ENCODE results near the gene GAP43.

DNA sequence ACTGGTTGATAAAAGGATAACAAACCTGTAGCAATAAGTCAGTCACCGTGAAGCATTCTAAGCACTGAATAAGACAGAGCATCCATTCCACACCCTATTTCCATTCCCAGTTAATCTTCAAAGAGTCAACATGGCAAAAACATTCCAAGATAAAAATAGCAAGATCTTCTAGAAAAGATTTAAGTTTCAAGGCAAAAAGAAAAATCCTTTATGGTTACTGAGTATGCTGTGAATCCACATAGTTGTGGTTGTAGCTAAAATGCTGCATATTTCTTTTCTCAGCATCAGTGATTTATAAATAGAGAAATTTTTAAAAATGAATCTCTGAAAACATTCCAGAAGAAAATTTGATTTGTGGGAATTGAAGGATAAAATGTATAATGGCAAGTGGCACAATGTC is 21.1 kb downstream of the GAP43 start:
- no peak for TF ChIP-seq CTCF (IDR thresholded peaks at IDR 0.05; ENCODE audit: low read depth, low read length)
- TF ChIP-seq EZH2phosphoT487 (IDR thresholded peaks at IDR 0.05; ENCODE audit: low read depth) = no peak

Measured in OCI-LY3 (cell line).